ENCODE measurements around the gene SND1. TPM values are rescaled to one million over a fixed set of nuclear protein-coding genes. Genes with fewer than 3 reads are reported as not detected.

The SND1 gene
- total RNA-seq, 2 donors from 2014 or later, result 91.0 to 111 TPM

GRCh38 chr7:127953423-127954356 is 301.7 kb downstream of the SND1 start:
- DNase-seq (ENCODE audit: low spot score), result no peak
- Histone ChIP-seq H3K4me1 (ENCODE audit: control insufficient read depth in 1 of 2, low read depth in 2 of 2) (no peaks in the 10 kb centered on the region), H3K36me3 (no peaks in the 10 kb centered on the region), H3K4me3 (no peak overlapping the region), H3K27ac (no peak overlapping the region), H3K27me3 (replicated peaks; ENCODE audit: insufficient read depth) (no peaks in the 10 kb centered on the region), H3K9me3 (no peaks in the 10 kb centered on the region)
- no peak for TF ChIP-seq CTCF (IDR thresholded peaks at IDR 0.05)
- no peak for ATAC-seq (ENCODE audit: insufficient number of reproducible peaks, low FRiP score, low read depth)

GRCh38 chr7:127954357-127954748 is 302.4 kb downstream of the SND1 start:
- TF ChIP-seq CTCF (IDR thresholded peaks at IDR 0.05), result no peak
- no peaks in the 10 kb centered on the region for H3K9me3 ChIP-seq

GRCh38 chr7:127955051-127955531 is 303.1 kb downstream of the SND1 start:
- Histone ChIP-seq H3K4me3 (no peak overlapping the region), H3K9me3 (no peaks in the 10 kb centered on the region), H3K27ac (no peak overlapping the region), H3K4me1 (ENCODE audit: control insufficient read depth in 1 of 2, low read depth in 2 of 2) (no peaks in the 10 kb centered on the region), H3K36me3 (no peaks in the 10 kb centered on the region), H3K27me3 (replicated peaks; ENCODE audit: insufficient read depth) (no peaks in the 10 kb centered on the region)
- no peak for DNase-seq (ENCODE audit: low spot score)
- ATAC-seq (ENCODE audit: insufficient number of reproducible peaks, low FRiP score, low read depth), result no peak
- no peak for TF ChIP-seq CTCF (IDR thresholded peaks at IDR 0.05)

More at GRCh38 chr7:127954357-127954748, 302.4 kb downstream of the SND1 start:
- Histone ChIP-seq H3K4me1 (ENCODE audit: control insufficient read depth in 1 of 2, low read depth in 2 of 2) (no peaks in the 10 kb centered on the region), H3K36me3 (no peaks in the 10 kb centered on the region), H3K27ac (no peak overlapping the region), H3K4me3 (no peak overlapping the region), H3K27me3 (replicated peaks; ENCODE audit: insufficient read depth) (no peaks in the 10 kb centered on the region)
- ATAC-seq (ENCODE audit: insufficient number of reproducible peaks, low FRiP score, low read depth), result no peak
- no peak for DNase-seq (ENCODE audit: low spot score)

- ATAC-seq (ENCODE audit: insufficient number of reproducible peaks, low FRiP score, low read depth) (no peak), DNase-seq (ENCODE audit: low spot score) (no peak)
- TF ChIP-seq CTCF (IDR thresholded peaks at IDR 0.05), result no peak
- Histone ChIP-seq H3K27ac (no peak overlapping the region), H3K9me3 (no peaks in the 10 kb centered on the region), H3K4me1 (ENCODE audit: control insufficient read depth in 1 of 2, low read depth in 2 of 2) (no peaks in the 10 kb centered on the region), H3K4me3 (no peak overlapping the region), H3K36me3 (no peaks in the 10 kb centered on the region), H3K27me3 (replicated peaks; ENCODE audit: insufficient read depth) (no peaks in the 10 kb centered on the region)
Measured at GRCh38 chr7:127957886-127958285, 305.9 kb downstream of the SND1 start.

- no peak for DNase-seq (ENCODE audit: low spot score)
- Histone ChIP-seq H3K36me3 (no peaks in the 10 kb centered on the region), H3K4me1 (ENCODE audit: control insufficient read depth in 1 of 2, low read depth in 2 of 2) (no peaks in the 10 kb centered on the region), H3K9me3 (no peaks in the 10 kb centered on the region), H3K4me3 (no peak overlapping the region), H3K27ac (no peak overlapping the region), H3K27me3 (replicated peaks; ENCODE audit: insufficient read depth) (no peaks in the 10 kb centered on the region)
- TF ChIP-seq CTCF (IDR thresholded peaks at IDR 0.05), result no peak
- ATAC-seq (ENCODE audit: insufficient number of reproducible peaks, low FRiP score, low read depth), result no peak
Measured at GRCh38 chr7:127959770-127960169, 307.8 kb downstream of the SND1 start.
